ENCODE results near the gene DLG2.

DLG2 gene

GRCh38 chr11:84414920-84415319 is 1212.2 kb downstream of the DLG2 start:
- Histone ChIP-seq H2AFZ (ENCODE audit: low read depth, low read length) (no peak overlapping the region), H4K91ac (ENCODE audit: low read length) (no peak overlapping the region), H3K27ac (ENCODE audit: low read length, poor library complexity, severe bottlenecking) (no peak overlapping the region), H3K4me1 (ENCODE audit: control insufficient read depth, insufficient read depth, low read depth, low read length) (no peaks in the 10 kb centered on the region), H3K36me3 (ENCODE audit: control insufficient read depth in 1 of 2, insufficient read depth in 2 of 2, low read depth in 1 of 2, low read length in 2 of 2) (no peaks in the 10 kb centered on the region), H2BK12ac (ENCODE audit: low read length in 2 of 2) (no peak overlapping the region), H2BK5ac (ENCODE audit: low read depth, low read length, poor library complexity, severe bottlenecking) (no peak overlapping the region), H3K23ac (ENCODE audit: low read length in 2 of 2) (no peak overlapping the region), H3K79me1 (replicated peaks; ENCODE audit: low read length, poor library complexity, severe bottlenecking) (no peaks in the 10 kb centered on the region), H3K14ac (ENCODE audit: low read length in 2 of 2) (no peak overlapping the region), H3K4me3 (ENCODE audit: insufficient read depth in 1 of 2, low read depth in 1 of 2, low read length in 2 of 2) (no peak overlapping the region), H2BK15ac (ENCODE audit: low read depth, poor library complexity, severe bottlenecking) (no peak overlapping the region), H4K8ac (ENCODE audit: low read length) (no peak overlapping the region), H3K18ac (ENCODE audit: low read depth in 1 of 2, low read length in 2 of 2) (no peak overlapping the region), H3K4me2 (ENCODE audit: low read length, poor library complexity, severe bottlenecking) (no peak overlapping the region), H3K4ac (ENCODE audit: low read depth in 1 of 2, low read length in 2 of 2) (no peak overlapping the region), H2BK120ac (ENCODE audit: low read depth, low read length) (no peak overlapping the region), H3K27me3 (ENCODE audit: control insufficient read depth in 1 of 2, insufficient read depth in 1 of 2, low read length in 2 of 2) (no peaks in the 10 kb centered on the region), H2AK5ac (ENCODE audit: low read length, severe bottlenecking) (no peak overlapping the region), H3K9me3 (ENCODE audit: control insufficient read depth, low read length) (no peaks in the 10 kb centered on the region), H3K9ac (ENCODE audit: low read length) (no peak overlapping the region)
- no CpG with 5 or more reads among the region's 1 CpG for WGBS
- no peak for DNase-seq

- Histone ChIP-seq H3K4ac (ENCODE audit: low read depth in 1 of 2, low read length in 2 of 2) (no peak overlapping the region), H3K9ac (ENCODE audit: low read length) (no peak overlapping the region), H4K91ac (ENCODE audit: low read length) (no peak overlapping the region)
Observed at GRCh38 chr11:84413549-84413948, 1213.6 kb downstream of the DLG2 start.

GRCh38 chr11:84412862-84413261 is 1214.3 kb downstream of the DLG2 start:
- Histone ChIP-seq H3K18ac (ENCODE audit: low read depth in 1 of 2, low read length in 2 of 2) (no peak overlapping the region), H3K4me3 (ENCODE audit: insufficient read depth in 1 of 2, low read depth in 1 of 2, low read length in 2 of 2) (no peak overlapping the region), H2AFZ (ENCODE audit: low read depth, low read length) (no peak overlapping the region), H3K23ac (ENCODE audit: low read length in 2 of 2) (no peak overlapping the region), H3K4me1 (ENCODE audit: control insufficient read depth, insufficient read depth, low read depth, low read length) (no peaks in the 10 kb centered on the region), H3K4ac (ENCODE audit: low read depth in 1 of 2, low read length in 2 of 2) (no peak overlapping the region), H2AK5ac (ENCODE audit: low read length, severe bottlenecking) (no peak overlapping the region), H3K27ac (ENCODE audit: low read length, poor library complexity, severe bottlenecking) (no peak overlapping the region), H4K91ac (ENCODE audit: low read length) (no peak overlapping the region), H3K27me3 (ENCODE audit: control insufficient read depth in 1 of 2, insufficient read depth in 1 of 2, low read length in 2 of 2) (no peaks in the 10 kb centered on the region), H4K8ac (ENCODE audit: low read length) (no peak overlapping the region), H3K14ac (ENCODE audit: low read length in 2 of 2) (no peak overlapping the region), H2BK12ac (ENCODE audit: low read length in 2 of 2) (no peak overlapping the region), H2BK120ac (ENCODE audit: low read depth, low read length) (no peak overlapping the region), H3K79me1 (replicated peaks; ENCODE audit: low read length, poor library complexity, severe bottlenecking) (no peaks in the 10 kb centered on the region), H3K9me3 (ENCODE audit: control insufficient read depth, low read length) (no peaks in the 10 kb centered on the region), H3K36me3 (ENCODE audit: control insufficient read depth in 1 of 2, insufficient read depth in 2 of 2, low read depth in 1 of 2, low read length in 2 of 2) (no peaks in the 10 kb centered on the region), H3K4me2 (ENCODE audit: low read length, poor library complexity, severe bottlenecking) (no peak overlapping the region), H2BK15ac (ENCODE audit: low read depth, poor library complexity, severe bottlenecking) (no peak overlapping the region), H3K9ac (ENCODE audit: low read length) (no peak overlapping the region), H2BK5ac (ENCODE audit: low read depth, low read length, poor library complexity, severe bottlenecking) (no peak overlapping the region)
- no peak for DNase-seq

More at GRCh38 chr11:84413549-84413948, 1213.6 kb downstream of the DLG2 start:
- no peak overlapping the region for H2AFZ ChIP-seq (ENCODE audit: low read depth, low read length)
- H2BK15ac ChIP-seq (ENCODE audit: low read depth, poor library complexity, severe bottlenecking) = no peak overlapping the region
- no peaks in the 10 kb centered on the region for H3K4me1 ChIP-seq (ENCODE audit: control insufficient read depth, insufficient read depth, low read depth, low read length)
- no peaks in the 10 kb centered on the region for H3K27me3 ChIP-seq (ENCODE audit: control insufficient read depth in 1 of 2, insufficient read depth in 1 of 2, low read length in 2 of 2)
- H3K9me3 ChIP-seq (ENCODE audit: control insufficient read depth, low read length) = no peaks in the 10 kb centered on the region
- no peaks in the 10 kb centered on the region for H3K36me3 ChIP-seq (ENCODE audit: control insufficient read depth in 1 of 2, insufficient read depth in 2 of 2, low read depth in 1 of 2, low read length in 2 of 2)
- no peak overlapping the region for H3K14ac ChIP-seq (ENCODE audit: low read length in 2 of 2)
- H3K4me2 ChIP-seq (ENCODE audit: low read length, poor library complexity, severe bottlenecking) = no peak overlapping the region
- DNase-seq = no peak
- H2BK12ac ChIP-seq (ENCODE audit: low read length in 2 of 2) = no peak overlapping the region
- no peak overlapping the region for H3K4me3 ChIP-seq (ENCODE audit: insufficient read depth in 1 of 2, low read depth in 1 of 2, low read length in 2 of 2)
- H2AK5ac ChIP-seq (ENCODE audit: low read length, severe bottlenecking) = no peak overlapping the region
- no peaks in the 10 kb centered on the region for H3K79me1 ChIP-seq (replicated peaks; ENCODE audit: low read length, poor library complexity, severe bottlenecking)
- H2BK120ac ChIP-seq (ENCODE audit: low read depth, low read length) = no peak overlapping the region
- no peak overlapping the region for H3K27ac ChIP-seq (ENCODE audit: low read length, poor library complexity, severe bottlenecking)
- no peak overlapping the region for H3K23ac ChIP-seq (ENCODE audit: low read length in 2 of 2)
- H3K18ac ChIP-seq (ENCODE audit: low read depth in 1 of 2, low read length in 2 of 2) = no peak overlapping the region
- no peak overlapping the region for H4K8ac ChIP-seq (ENCODE audit: low read length)
- H2BK5ac ChIP-seq (ENCODE audit: low read depth, low read length, poor library complexity, severe bottlenecking) = no peak overlapping the region

GRCh38 chr11:84408946-84409411 is 1218.2 kb downstream of the DLG2 start:
- no peaks in the 10 kb centered on the region for H3K4me1 ChIP-seq (ENCODE audit: control insufficient read depth, insufficient read depth, low read depth, low read length)
- no peak overlapping the region for H3K4me2 ChIP-seq (ENCODE audit: low read length, poor library complexity, severe bottlenecking)
- H4K8ac ChIP-seq (ENCODE audit: low read length) = no peak overlapping the region
- H3K4ac ChIP-seq (ENCODE audit: low read depth in 1 of 2, low read length in 2 of 2) = no peak overlapping the region
- 58% methylated on average over 3 of the region's 3 CpGs for WGBS
- H3K23ac ChIP-seq (ENCODE audit: low read length in 2 of 2) = no peak overlapping the region
- no peak overlapping the region for H2BK5ac ChIP-seq (ENCODE audit: low read depth, low read length, poor library complexity, severe bottlenecking)
- H3K18ac ChIP-seq (ENCODE audit: low read depth in 1 of 2, low read length in 2 of 2) = no peak overlapping the region
- H3K27me3 ChIP-seq (ENCODE audit: control insufficient read depth in 1 of 2, insufficient read depth in 1 of 2, low read length in 2 of 2) = no peaks in the 10 kb centered on the region
- H3K14ac ChIP-seq (ENCODE audit: low read length in 2 of 2) = no peak overlapping the region
- no peaks in the 10 kb centered on the region for H3K79me1 ChIP-seq (replicated peaks; ENCODE audit: low read length, poor library complexity, severe bottlenecking)
- H4K91ac ChIP-seq (ENCODE audit: low read length) = no peak overlapping the region
- H3K27ac ChIP-seq (ENCODE audit: low read length, poor library complexity, severe bottlenecking) = no peak overlapping the region
- H2BK12ac ChIP-seq (ENCODE audit: low read length in 2 of 2) = no peak overlapping the region
- H3K9me3 ChIP-seq (ENCODE audit: control insufficient read depth, low read length) = no peaks in the 10 kb centered on the region
- H2AK5ac ChIP-seq (ENCODE audit: low read length, severe bottlenecking) = no peak overlapping the region
- H3K36me3 ChIP-seq (ENCODE audit: control insufficient read depth in 1 of 2, insufficient read depth in 2 of 2, low read depth in 1 of 2, low read length in 2 of 2) = no peaks in the 10 kb centered on the region
- no peak overlapping the region for H2BK15ac ChIP-seq (ENCODE audit: low read depth, poor library complexity, severe bottlenecking)
- H3K9ac ChIP-seq (ENCODE audit: low read length) = no peak overlapping the region
- H2AFZ ChIP-seq (ENCODE audit: low read depth, low read length) = no peak overlapping the region
- H2BK120ac ChIP-seq (ENCODE audit: low read depth, low read length) = no peak overlapping the region
- DNase-seq = peak; percentile 66
- no peak overlapping the region for H3K4me3 ChIP-seq (ENCODE audit: insufficient read depth in 1 of 2, low read depth in 1 of 2, low read length in 2 of 2)

All from mesenchymal stem cell (in vitro differentiated cells and primary cell).